HG03135 (cell line): ENCODE results near the gene CHD5.
"Not testable (repeated sequence)": the region's sequence is repeated elsewhere in the genome, so short reads cannot be mapped to it uniquely, and the experiment has no call there.

ENCODE experiments used
- ATAC-seq: cut with Tn5 transposase; IDR thresholded peaks from one replicate; pipeline ENCODE4 v1.9.1; 2021; ENCODE audit warnings: mild to moderate bottlenecking, moderate library complexity; ENCODE audit not compliant: unreplicated experiment

Gene CHD5

GRCh38 chr1:6088956-6089355 lies 91.2 kb downstream of the CHD5 start:
- no peak for ATAC-seq

- no peak for ATAC-seq
Observed at GRCh38 chr1:6087958-6088357, 92.2 kb downstream of the CHD5 start.

GRCh38 chr1:6087377-6087772 lies 92.7 kb downstream of the CHD5 start:
- ATAC-seq, result no peak

- no peak for ATAC-seq
Observed at GRCh38 chr1:6086762-6087376, 93.3 kb downstream of the CHD5 start.

- ATAC-seq, result no peak
Observed at GRCh38 chr1:6086358-6086757, 93.8 kb downstream of the CHD5 start.

GRCh38 chr1:6085666-6086065 lies 94.5 kb downstream of the CHD5 start:
- ATAC-seq, result no peak

- ATAC-seq, result no peak
Observed at GRCh38 chr1:6084781-6085495, 95.2 kb downstream of the CHD5 start.

GRCh38 chr1:6083801-6084446 lies 96.2 kb downstream of the CHD5 start:
- no peak for ATAC-seq

GRCh38 chr1:6083385-6083784 lies 96.7 kb downstream of the CHD5 start:
- ATAC-seq, result no peak

GRCh38 chr1:6082430-6082971 lies 97.6 kb downstream of the CHD5 start:
- ATAC-seq, result no peak

GRCh38 chr1:6081901-6082300 lies 98.2 kb downstream of the CHD5 start:
- no peak for ATAC-seq

- no peak for ATAC-seq
Observed at GRCh38 chr1:6080469-6080868, 99.7 kb downstream of the CHD5 start.

GRCh38 chr1:6077919-6078318 lies 102.2 kb downstream of the CHD5 start:
- no peak for ATAC-seq

- no peak for ATAC-seq
Observed at GRCh38 chr1:6077506-6077905, 102.6 kb downstream of the CHD5 start.

GRCh38 chr1:6077061-6077460 lies 103.1 kb downstream of the CHD5 start:
- ATAC-seq, result not testable (repeated sequence)

GRCh38 chr1:6075748-6076147 lies 104.4 kb downstream of the CHD5 start:
- ATAC-seq, result no peak

GRCh38 chr1:6074192-6074901 lies 105.8 kb downstream of the CHD5 start:
- ATAC-seq, result no peak

- ATAC-seq, result no peak
Observed at GRCh38 chr1:6073480-6074053, 106.6 kb downstream of the CHD5 start.

- ATAC-seq, result no peak
Observed at GRCh38 chr1:6072774-6073479, 107.2 kb downstream of the CHD5 start.

GRCh38 chr1:6071219-6071618 lies 108.9 kb downstream of the CHD5 start:
- no peak for ATAC-seq
